ENCODE data around the gene SRSF7. TPM values are rescaled to one million over a fixed set of nuclear protein-coding genes. Genes with fewer than 3 reads are reported as not detected.
A peak's percentile ranks its signal among the peaks of the same experiment; 100 is the strongest.
"Not testable (repeated sequence)": the region's sequence is repeated elsewhere in the genome, so short reads cannot be mapped to it uniquely, and the experiment has no call there.

SRSF7 gene
- total and polyA plus RNA-seq, 4 donors, result 95.1 to 155 (median 130) TPM

DNA sequence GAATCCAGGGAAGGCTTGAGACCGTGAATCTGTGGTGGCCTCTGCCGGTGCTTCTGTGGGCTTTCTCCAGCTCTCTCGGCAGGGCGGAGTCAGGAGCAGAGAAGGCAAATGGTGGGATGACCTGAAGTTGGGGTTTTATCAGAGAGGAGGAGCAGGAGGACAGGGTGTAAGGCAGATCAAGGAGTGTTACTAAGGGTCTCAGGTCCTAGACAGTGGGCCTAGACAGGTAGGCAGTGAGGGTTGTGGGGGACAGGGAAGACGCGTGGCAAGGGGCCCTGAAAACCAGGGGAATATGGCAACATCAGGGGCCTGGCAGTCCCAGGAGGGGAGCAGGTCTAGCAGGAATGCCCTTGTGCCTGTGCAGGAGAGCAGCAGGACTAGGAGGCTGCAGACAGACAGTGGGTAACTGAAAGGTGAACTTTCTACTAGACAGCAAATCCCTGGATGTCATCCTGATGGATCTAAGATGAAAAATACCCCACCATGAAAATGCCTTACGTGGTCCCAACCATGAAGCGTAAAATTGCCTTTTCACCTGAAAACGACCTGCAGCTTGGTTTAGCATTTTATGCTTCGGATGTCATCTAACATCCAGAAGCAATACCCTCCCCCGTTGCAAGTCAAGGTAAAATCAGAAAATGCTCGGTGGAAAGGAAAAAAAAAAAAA is 42.1 kb downstream of the SRSF7 start:
- TF ChIP-seq, protein P1, sequence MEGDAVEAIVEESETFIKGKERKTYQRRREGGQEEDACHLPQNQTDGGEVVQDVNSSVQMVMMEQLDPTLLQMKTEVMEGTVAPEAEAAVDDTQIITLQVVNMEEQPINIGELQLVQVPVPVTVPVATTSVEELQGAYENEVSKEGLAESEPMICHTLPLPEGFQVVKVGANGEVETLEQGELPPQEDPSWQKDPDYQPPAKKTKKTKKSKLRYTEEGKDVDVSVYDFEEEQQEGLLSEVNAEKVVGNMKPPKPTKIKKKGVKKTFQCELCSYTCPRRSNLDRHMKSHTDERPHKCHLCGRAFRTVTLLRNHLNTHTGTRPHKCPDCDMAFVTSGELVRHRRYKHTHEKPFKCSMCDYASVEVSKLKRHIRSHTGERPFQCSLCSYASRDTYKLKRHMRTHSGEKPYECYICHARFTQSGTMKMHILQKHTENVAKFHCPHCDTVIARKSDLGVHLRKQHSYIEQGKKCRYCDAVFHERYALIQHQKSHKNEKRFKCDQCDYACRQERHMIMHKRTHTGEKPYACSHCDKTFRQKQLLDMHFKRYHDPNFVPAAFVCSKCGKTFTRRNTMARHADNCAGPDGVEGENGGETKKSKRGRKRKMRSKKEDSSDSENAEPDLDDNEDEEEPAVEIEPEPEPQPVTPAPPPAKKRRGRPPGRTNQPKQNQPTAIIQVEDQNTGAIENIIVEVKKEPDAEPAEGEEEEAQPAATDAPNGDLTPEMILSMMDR (IDR thresholded peaks at IDR 0.05; ENCODE audit: control extremely low read depth, extremely low read depth), result no peak
- ATAC-seq (ENCODE audit: insufficient read depth, low FRiP score), result no peak
- peak overlapping the region in 1 of 2 donors; percentile 12 for H3K27ac ChIP-seq (ENCODE audit: low read depth in 1 of 2, low read length in 1 of 2)
- DNase-seq, result no peak
- WGBS, 2 donors, result 85 to 87% methylated on average over 12 of the region's 12 CpGs
- H3K27me3 ChIP-seq (ENCODE audit: control insufficient read depth in 3 of 3, insufficient read depth in 3 of 3, low read length in 2 of 3), result no peaks in the 10 kb centered on the region
- H3K4me3 ChIP-seq, result no peak overlapping the region
- H3K4me1 ChIP-seq (ENCODE audit: control insufficient read depth in 5 of 5, insufficient read depth in 5 of 5, low read length in 5 of 5), result no peaks in the 10 kb centered on the region
- H3K9ac ChIP-seq (ENCODE audit: insufficient read depth in 1 of 2, low read length in 2 of 2), result no peak overlapping the region
- peaks cover 0 to 10% (median 1%) of the 10 kb centered on the region in 4 donors for H3K36me3 ChIP-seq (ENCODE audit: control insufficient read depth in 4 of 4, insufficient read depth in 4 of 4, low read length in 4 of 4)
- no peaks in the 10 kb centered on the region for H3K9me3 ChIP-seq (ENCODE audit: control insufficient read depth in 4 of 4, insufficient read depth in 3 of 4, low read length in 3 of 4)

DNA sequence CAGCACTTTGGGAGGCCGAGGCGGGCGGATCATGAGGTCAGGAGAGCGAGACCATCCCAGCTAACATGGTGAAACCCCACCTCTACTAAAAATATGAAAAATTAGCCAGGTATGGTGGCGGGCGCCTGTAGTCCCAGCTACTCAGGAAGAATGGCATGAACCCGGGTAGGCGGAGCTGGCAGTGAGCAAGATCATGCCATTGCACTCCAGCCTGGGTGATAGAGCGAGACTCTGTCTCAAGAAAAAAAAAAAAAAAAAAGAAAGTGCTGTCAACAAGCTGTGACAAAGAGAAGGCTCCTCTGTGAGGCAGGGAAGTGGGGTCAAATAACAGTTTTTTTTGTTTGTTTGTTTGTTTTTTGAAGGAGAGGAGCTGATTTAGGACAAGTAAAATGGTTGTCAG is 42.7 kb downstream of the SRSF7 start:
- not testable (repeated sequence) for H3K27ac ChIP-seq (ENCODE audit: low read depth in 1 of 2, low read length in 1 of 2); H3K27me3 ChIP-seq (ENCODE audit: control insufficient read depth in 3 of 3, insufficient read depth in 3 of 3, low read length in 2 of 3); H3K4me1 ChIP-seq (ENCODE audit: control insufficient read depth in 5 of 5, insufficient read depth in 5 of 5, low read length in 5 of 5); H3K9me3 ChIP-seq (ENCODE audit: control insufficient read depth in 4 of 4, insufficient read depth in 3 of 4, low read length in 3 of 4); H3K4me3 ChIP-seq; H3K36me3 ChIP-seq (ENCODE audit: control insufficient read depth in 4 of 4, insufficient read depth in 4 of 4, low read length in 4 of 4); H3K9ac ChIP-seq (ENCODE audit: insufficient read depth in 1 of 2, low read length in 2 of 2); ATAC-seq (ENCODE audit: insufficient read depth, low FRiP score); DNase-seq
- 88 to 91% methylated on average over 9 of the region's 9 CpGs for WGBS, 2 donors

- H3K9me3 ChIP-seq (ENCODE audit: control insufficient read depth in 4 of 4, insufficient read depth in 3 of 4, low read length in 3 of 4), result no peaks in the 10 kb centered on the region
- 87 to 91% methylated on average over 6 of the region's 6 CpGs for WGBS, 2 donors
- no peak overlapping the region for H3K27ac ChIP-seq (ENCODE audit: low read depth in 1 of 2, low read length in 1 of 2)
- H3K4me1 ChIP-seq (ENCODE audit: control insufficient read depth in 5 of 5, insufficient read depth in 5 of 5, low read length in 5 of 5), result no peaks in the 10 kb centered on the region
- no peak overlapping the region for H3K4me3 ChIP-seq
- DNase-seq (no peak), ATAC-seq (ENCODE audit: insufficient read depth, low FRiP score) (no peak)
- peaks cover 0 to 10% (median 1%) of the 10 kb centered on the region in 4 donors for H3K36me3 ChIP-seq (ENCODE audit: control insufficient read depth in 4 of 4, insufficient read depth in 4 of 4, low read length in 4 of 4)
- H3K27me3 ChIP-seq (ENCODE audit: control insufficient read depth in 3 of 3, insufficient read depth in 3 of 3, low read length in 2 of 3), result no peaks in the 10 kb centered on the region
- no peak overlapping the region for H3K9ac ChIP-seq (ENCODE audit: insufficient read depth in 1 of 2, low read length in 2 of 2)
- TF ChIP-seq, protein P1 (IDR thresholded peaks at IDR 0.05; ENCODE audit: control extremely low read depth, extremely low read depth), result no peak
Measured at GRCh38 chr2:38706846-38707345, 44.3 kb downstream of the SRSF7 start.

DNA sequence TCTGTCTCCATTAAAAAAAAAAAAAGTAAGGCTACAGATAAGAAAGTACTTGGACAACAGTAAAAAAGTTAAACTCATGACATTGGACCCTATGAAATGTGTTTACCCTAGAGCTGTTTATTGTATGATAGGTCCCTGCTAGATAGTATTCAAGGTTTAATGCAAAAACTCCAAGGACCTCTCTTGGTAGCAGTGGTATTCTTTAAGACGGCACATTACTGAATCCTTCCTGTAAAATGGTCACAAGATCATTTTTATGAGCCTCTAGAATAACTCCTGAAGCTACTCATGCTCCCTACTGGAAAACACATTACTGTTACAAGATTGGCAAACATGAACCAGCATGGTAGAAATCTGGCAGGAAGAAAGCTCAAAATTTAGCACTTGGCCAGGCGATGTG is 46.5 kb downstream of the SRSF7 start:
- Histone ChIP-seq H3K4me3 (no peak overlapping the region), H3K4me1 (ENCODE audit: control insufficient read depth in 5 of 5, insufficient read depth in 5 of 5, low read length in 5 of 5) (no peaks in the 10 kb centered on the region), H3K36me3 (ENCODE audit: control insufficient read depth in 4 of 4, insufficient read depth in 4 of 4, low read length in 4 of 4) (peaks cover 0 to 4% (median 0%) of the 10 kb centered on the region in 4 donors), H3K9me3 (ENCODE audit: control insufficient read depth in 4 of 4, insufficient read depth in 3 of 4, low read length in 3 of 4) (no peaks in the 10 kb centered on the region), H3K9ac (ENCODE audit: insufficient read depth in 1 of 2, low read length in 2 of 2) (no peak overlapping the region), H3K27ac (ENCODE audit: low read depth in 1 of 2, low read length in 1 of 2) (no peak overlapping the region), H3K27me3 (ENCODE audit: control insufficient read depth in 3 of 3, insufficient read depth in 3 of 3, low read length in 2 of 3) (no peaks in the 10 kb centered on the region)
- TF ChIP-seq, protein P1 (IDR thresholded peaks at IDR 0.05; ENCODE audit: control extremely low read depth, extremely low read depth), result no peak
- WGBS, 2 donors, result 91 to 92% methylated on average over 2 of the region's 2 CpGs
- ATAC-seq (ENCODE audit: insufficient read depth, low FRiP score), result no peak
- no peak for DNase-seq

DNA sequence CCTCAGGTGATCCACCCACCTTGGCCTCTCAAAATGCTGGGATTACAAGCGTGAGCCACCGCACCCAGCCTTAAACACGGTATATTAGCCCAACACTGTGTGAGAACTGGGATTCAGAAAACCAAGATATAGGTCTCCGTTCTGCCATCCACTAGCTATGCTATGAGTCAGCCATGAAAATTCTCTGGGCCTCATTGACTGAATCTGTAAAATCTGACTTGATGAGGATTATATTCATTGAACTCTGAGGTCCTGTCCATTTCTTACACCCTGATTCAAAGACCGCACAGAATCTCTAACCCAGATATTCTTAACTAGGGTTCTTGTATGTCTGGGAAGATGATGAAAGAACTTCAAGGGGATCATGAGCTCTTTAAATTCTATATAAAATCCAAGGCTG is 47.8 kb downstream of the SRSF7 start:
- H3K9ac ChIP-seq (ENCODE audit: insufficient read depth in 1 of 2, low read length in 2 of 2); H3K27ac ChIP-seq (ENCODE audit: low read depth in 1 of 2, low read length in 1 of 2); H3K4me1 ChIP-seq (ENCODE audit: control insufficient read depth in 5 of 5, insufficient read depth in 5 of 5, low read length in 5 of 5); H3K27me3 ChIP-seq (ENCODE audit: control insufficient read depth in 3 of 3, insufficient read depth in 3 of 3, low read length in 2 of 3); H3K9me3 ChIP-seq (ENCODE audit: control insufficient read depth in 4 of 4, insufficient read depth in 3 of 4, low read length in 3 of 4); ATAC-seq (ENCODE audit: insufficient read depth, low FRiP score); H3K36me3 ChIP-seq (ENCODE audit: control insufficient read depth in 4 of 4, insufficient read depth in 4 of 4, low read length in 4 of 4); DNase-seq; H3K4me3 ChIP-seq: not testable (repeated sequence)
- whole genome bisulfite sequencing, 2 donors, result 98% methylated on average over 5 of the region's 5 CpGs
